GM12891 (cell line): ENCODE results near the gene PLAAT4.

Experiments
- DNase-seq: peaks from one replicate; pipeline ENCODE4 v3.0.0; 2011; ENCODE audit warnings: low spot score; ENCODE audit not compliant: insufficient read length
- FAIRE-seq: peaks from 2 replicates; lab custom pipeline; 2011; peaks lifted over from hg19 to GRCh38; lab: Jason Lieb, UNC
- PAX5 ChIP-seq: IDR thresholded peaks from 2 replicates; pipeline ENCODE4 v1.6.1; 2011; ENCODE audit warnings: low read length, moderate library complexity, mild to moderate bottlenecking; ENCODE audit not compliant: insufficient read depth, severe bottlenecking
- POLR2A ChIP-seq: IDR thresholded peaks from 2 replicates; pipeline ENCODE4 v1.6.1; 2011; ENCODE audit warnings: low read depth, low read length, control low read depth
- POLR2AphosphoS5 ChIP-seq: IDR thresholded peaks from 2 replicates; pipeline ENCODE4 v1.6.1; 2011; ENCODE audit warnings: low read depth, low read length, control low read depth
- POU2F2 ChIP-seq: IDR thresholded peaks from 2 replicates; pipeline ENCODE4 v1.6.1; 2011; ENCODE audit warnings: low read depth, mild to moderate bottlenecking, control low read depth, low read length, moderate library complexity
- SPI1 ChIP-seq: IDR thresholded peaks from 2 replicates; pipeline ENCODE4 v1.6.1; 2011; ENCODE audit warnings: low read depth, low read length, control low read depth
- TAF1 ChIP-seq: IDR thresholded peaks from 2 replicates; pipeline ENCODE4 v1.6.1; 2011; ENCODE audit warnings: low read depth, low read length, control low read depth

The PLAAT4 gene

GRCh38 chr11:63501236-63501635 lies 35.4 kb upstream of the PLAAT4 start:
- no peak for DNase-seq
- TF ChIP-seq TAF1 (no peak), SPI1 (no peak), POLR2A (no peak), POLR2AphosphoS5 (no peak), PAX5 (no peak), POU2F2 (no peak)
- FAIRE-seq = no peak

DNA sequence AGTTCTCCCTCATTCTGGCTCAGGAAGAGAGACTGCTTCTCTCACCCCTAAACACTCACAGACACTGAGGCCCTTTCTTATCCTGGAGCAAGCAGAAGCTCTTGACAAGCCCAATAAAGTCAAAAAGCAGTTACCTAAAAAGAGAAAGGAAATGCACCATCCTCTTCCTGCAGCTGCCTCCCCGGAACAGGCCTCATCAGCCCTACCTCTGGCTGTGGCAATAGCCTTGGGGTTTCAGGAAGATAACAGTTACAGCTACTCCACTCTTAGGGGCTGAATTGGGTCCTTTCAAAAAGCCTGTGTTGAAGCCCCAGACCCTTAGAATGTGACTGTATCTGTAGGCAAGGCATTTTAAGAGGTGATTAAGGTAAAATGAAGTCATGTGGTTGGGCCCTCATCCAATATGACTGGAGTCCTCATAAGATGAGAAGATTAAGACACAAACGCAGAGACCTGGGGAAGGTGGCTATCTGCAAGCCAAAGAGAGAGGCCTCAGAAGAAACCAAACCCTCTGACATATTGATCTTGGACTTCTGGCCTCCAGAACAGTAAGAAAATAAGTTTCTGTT lies 34.3 kb upstream of the PLAAT4 start:
- FAIRE-seq (no peak), DNase-seq (no peak)
- TF ChIP-seq POU2F2 (no peak), POLR2A (no peak), POLR2AphosphoS5 (no peak), SPI1 (no peak)

GRCh38 chr11:63503492-63503891 lies 33.1 kb upstream of the PLAAT4 start:
- no peak for DNase-seq
- FAIRE-seq = no peak
- TF ChIP-seq TAF1 (no peak), PAX5 (no peak), POU2F2 (no peak), POLR2A (no peak), POLR2AphosphoS5 (no peak), SPI1 (no peak)

- DNase-seq (no peak), FAIRE-seq (no peak)
- TF ChIP-seq POLR2A (no peak), POLR2AphosphoS5 (no peak), POU2F2 (no peak), SPI1 (no peak), PAX5 (no peak), TAF1 (no peak)
Observed at GRCh38 chr11:63504054-63504453, 32.6 kb upstream of the PLAAT4 start.

DNA sequence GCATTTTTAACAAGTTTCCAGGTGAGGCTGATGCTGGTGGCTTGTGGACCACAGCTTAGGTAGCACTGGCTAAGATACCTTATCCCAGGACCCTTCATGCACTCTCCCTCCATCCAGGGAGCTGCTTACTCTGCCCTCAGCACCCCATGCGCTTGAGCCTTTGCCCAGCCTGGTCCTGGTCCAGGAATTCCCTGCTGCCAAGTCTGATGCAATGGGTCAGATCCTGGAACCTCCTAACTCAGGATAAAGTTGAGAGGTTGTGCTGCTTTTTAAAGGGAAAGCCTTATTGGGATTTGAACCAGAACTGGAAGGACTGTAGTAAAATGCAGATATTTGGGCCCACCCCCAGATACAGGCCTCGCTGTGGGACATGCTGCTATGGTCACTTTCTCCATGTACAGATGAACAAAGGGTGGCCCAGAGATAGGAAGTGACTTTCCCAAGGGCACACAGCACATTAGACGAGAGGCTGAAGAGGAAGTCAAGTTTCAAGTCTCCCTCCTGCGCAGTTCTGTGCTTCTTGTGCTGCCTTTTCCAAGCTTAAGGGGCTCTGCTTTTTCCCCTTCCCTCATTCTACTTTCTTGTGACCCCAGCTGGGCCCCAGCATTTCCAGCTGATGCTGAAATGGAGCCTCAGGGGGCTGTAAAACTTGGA lies 31.5 kb upstream of the PLAAT4 start:
- TF ChIP-seq TAF1 = no peak
- no peak for TF ChIP-seq PAX5
- TF ChIP-seq POLR2AphosphoS5 = no peak
- TF ChIP-seq SPI1 = no peak
- no peak for TF ChIP-seq POU2F2
- no peak for TF ChIP-seq POLR2A
- DNase-seq = no peak
- FAIRE-seq = no peak

GRCh38 chr11:63505857-63506528 lies 30.6 kb upstream of the PLAAT4 start, which contains the start of gene LGALS12:
Gene LGALS12 (plus strand): TSS chr11:63506084. CDS start chr11:63506459, 375 bp downstream.
- TF ChIP-seq TAF1 (no peak), SPI1 (no peak), POLR2A (no peak), POU2F2 (no peak), POLR2AphosphoS5 (no peak), PAX5 (no peak)
- DNase-seq (no peak), FAIRE-seq (no peak)

- no peak for TF ChIP-seq PAX5
- no peak for TF ChIP-seq POLR2A
- TF ChIP-seq TAF1 = no peak
- no peak for TF ChIP-seq POU2F2
- no peak for TF ChIP-seq SPI1
- TF ChIP-seq POLR2AphosphoS5 = no peak
- FAIRE-seq (no peak), DNase-seq (no peak)
Observed at GRCh38 chr11:63506876-63507275, 29.7 kb upstream of the PLAAT4 start.

GRCh38 chr11:63507511-63507910 lies 29.1 kb upstream of the PLAAT4 start:
- TF ChIP-seq SPI1 = no peak
- no peak for FAIRE-seq
- no peak for DNase-seq

- DNase-seq (no peak), FAIRE-seq (no peak)
- no peak for TF ChIP-seq POU2F2
- TF ChIP-seq TAF1 = no peak
Observed at GRCh38 chr11:63508009-63508408, 28.6 kb upstream of the PLAAT4 start.

GRCh38 chr11:63508745-63509144 lies 27.9 kb upstream of the PLAAT4 start:
- no peak for FAIRE-seq

More at GRCh38 chr11:63508745-63509144, 27.9 kb upstream of the PLAAT4 start:
- DNase-seq = no peak
- no peak for TF ChIP-seq POU2F2
- TF ChIP-seq POLR2A = no peak
- TF ChIP-seq SPI1 = peak; percentile 33; the same call in 1 of the 2 replicates
- no peak for TF ChIP-seq TAF1
- TF ChIP-seq PAX5 = no peak
- no peak for TF ChIP-seq POLR2AphosphoS5
